Mesenteric fat pad (tissue), 1 donor: Measurements from ENCODE around the gene KCNQ1OT1. TPM values are rescaled to one million over a fixed set of nuclear protein-coding genes. Genes with fewer than 3 reads are reported as not detected.

ENCODE experiments used
- DNase-seq: peaks from one replicate; pipeline ENCODE4 v3.0.0-alpha.2; 2020; ENCODE audit warnings: low spot score
- total RNA-seq: library from RNA; stranded (reverse); fragmentation: NEBNext Ultra II Directional; extraction: Animal tissue kit (Norgen Biotek cat#: 25700); gene quantifications from one replicate; pipeline ENCODE4 v1.2.1, GENCODE V29; 2021
- donor health status: DM: yes; HTN: yes; CAD: no.

KCNQ1OT1 gene
- total RNA-seq, 1 donor from 2014 or later: 3.0 TPM

GRCh38 chr11:2688381-2689231 is 11.2 kb downstream of the KCNQ1OT1 start:
- peak; percentile 79 for DNase-seq

GRCh38 chr11:2687782-2688191 is 12.0 kb downstream of the KCNQ1OT1 start:
- DNase-seq: peak; percentile 85

DNA sequence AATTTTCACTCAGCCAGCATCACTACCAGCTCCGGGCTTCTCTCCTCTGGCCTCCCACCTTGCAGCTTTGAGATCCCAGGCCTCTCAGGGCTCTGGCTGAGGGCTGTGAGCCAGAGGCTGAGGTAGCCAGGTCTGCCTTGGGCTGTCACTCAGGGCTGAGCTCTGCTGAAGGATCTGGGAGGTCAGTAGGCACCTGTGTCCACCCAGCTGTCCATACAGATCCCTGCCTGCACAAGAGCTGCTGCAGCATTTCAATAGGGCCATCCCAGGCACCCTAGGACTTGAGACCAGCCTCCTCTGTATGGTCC is 12.6 kb downstream of the KCNQ1OT1 start:
- peak; percentile 49 for DNase-seq

GRCh38 chr11:2686360-2687222 is 13.2 kb downstream of the KCNQ1OT1 start:
- DNase-seq: peak; percentile 80

DNA sequence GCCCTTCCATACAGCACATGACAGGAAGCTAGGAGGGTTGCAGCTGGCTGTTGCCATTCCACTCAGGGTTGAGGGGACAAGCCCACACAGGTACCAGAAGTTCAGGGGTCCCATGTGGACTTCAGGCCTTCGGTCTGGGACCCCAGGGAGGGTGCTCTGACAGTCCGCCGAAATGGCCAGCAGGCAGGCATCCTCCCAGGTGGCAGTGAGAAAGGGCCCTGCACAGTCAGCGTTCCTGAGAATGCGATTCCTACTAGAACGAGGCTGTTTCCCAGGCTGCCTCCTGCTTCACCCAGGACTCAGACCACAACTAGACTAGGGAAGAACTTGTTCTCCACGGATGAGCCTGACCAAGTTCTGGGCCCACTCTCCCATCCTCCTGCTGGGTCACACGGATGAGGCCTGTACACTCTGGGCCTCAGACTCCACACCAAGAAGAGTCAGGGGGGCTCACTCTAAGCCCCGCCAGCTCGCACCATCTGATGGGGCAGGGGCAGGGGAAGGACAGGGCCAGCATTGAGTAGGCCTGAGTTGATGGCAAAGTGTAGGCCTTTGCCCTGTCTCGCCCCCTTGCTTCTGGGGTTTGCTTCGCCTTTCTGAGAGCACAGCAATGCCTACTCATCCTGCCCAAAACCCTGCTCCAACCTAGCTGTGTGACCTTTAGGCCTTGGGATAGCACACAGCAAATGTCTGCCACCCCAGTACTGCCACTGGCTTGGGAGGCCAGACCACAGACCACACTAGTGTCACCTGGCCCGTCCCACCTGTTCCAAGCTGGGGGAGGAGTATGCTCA is 14.0 kb downstream of the KCNQ1OT1 start:
- peak; percentile 37 for DNase-seq

GRCh38 chr11:2685051-2685450 is 14.7 kb downstream of the KCNQ1OT1 start:
- DNase-seq: no peak

- DNase-seq: peak; percentile 20
Measured at GRCh38 chr11:2684581-2684980, 15.2 kb downstream of the KCNQ1OT1 start.

GRCh38 chr11:2683806-2684205 is 16.0 kb downstream of the KCNQ1OT1 start:
- DNase-seq: peak; percentile 28

DNA sequence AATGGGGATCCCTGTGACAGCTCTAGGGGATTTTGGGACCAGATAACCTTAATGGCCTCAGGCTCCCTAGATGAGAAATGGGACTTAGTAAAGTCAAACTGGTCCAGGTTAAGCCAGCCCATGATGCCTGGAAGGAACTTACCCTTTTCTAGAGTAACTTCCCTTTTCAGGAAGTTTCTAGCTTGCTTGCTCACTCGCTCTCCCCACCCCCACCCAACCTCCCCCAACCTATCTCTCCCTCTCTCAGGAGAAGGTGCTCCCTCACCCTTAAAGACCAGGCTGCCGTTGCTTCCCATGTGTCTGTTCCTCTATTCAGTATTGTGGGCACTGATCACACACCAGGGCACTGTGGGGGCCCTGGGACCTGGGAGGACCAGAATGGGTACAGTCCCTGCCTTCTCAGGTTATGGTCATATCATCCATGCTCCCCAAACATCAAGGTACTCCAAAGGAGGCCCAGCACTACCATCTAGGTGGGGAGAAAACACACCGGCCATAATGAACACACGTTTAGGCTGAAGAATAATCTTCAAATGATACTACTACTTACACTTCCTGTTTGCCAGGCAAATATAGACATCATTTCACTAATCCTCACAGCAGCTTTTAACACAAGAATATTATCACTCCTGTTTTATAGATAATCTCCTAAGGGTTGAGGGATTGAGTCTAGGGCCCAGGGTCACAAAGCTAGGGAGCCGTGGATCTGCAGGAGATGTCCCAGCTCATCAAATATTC is 18.2 kb downstream of the KCNQ1OT1 start:
- DNase-seq: peak; percentile 43

GRCh38 chr11:2679011-2679676 is 20.6 kb downstream of the KCNQ1OT1 start:
- peak; percentile 14 for DNase-seq

- DNase-seq: no peak
Measured at GRCh38 chr11:2678396-2678795, 21.4 kb downstream of the KCNQ1OT1 start.

GRCh38 chr11:2677127-2677526 is 22.7 kb downstream of the KCNQ1OT1 start:
- DNase-seq: no peak

DNA sequence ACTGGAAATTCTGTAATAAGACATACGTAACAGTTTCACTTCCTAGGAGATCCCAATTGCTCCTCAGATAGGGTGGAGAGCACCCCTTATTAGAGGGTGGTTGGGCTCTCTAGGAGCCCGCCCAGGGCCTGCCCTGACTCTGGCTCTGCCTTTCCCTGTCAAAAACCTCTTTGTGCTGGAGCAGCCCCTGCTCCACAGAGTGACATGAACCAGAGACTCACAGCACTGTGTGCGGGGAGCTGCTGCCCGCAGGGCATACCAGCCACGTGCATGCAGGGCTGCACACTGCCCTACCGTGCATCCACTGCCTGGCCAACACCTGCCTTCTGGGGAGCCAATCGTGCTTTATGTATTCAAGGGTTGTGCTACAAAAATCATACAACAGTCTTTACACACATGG is 24.3 kb downstream of the KCNQ1OT1 start:
- peak; percentile 75 for DNase-seq

DNA sequence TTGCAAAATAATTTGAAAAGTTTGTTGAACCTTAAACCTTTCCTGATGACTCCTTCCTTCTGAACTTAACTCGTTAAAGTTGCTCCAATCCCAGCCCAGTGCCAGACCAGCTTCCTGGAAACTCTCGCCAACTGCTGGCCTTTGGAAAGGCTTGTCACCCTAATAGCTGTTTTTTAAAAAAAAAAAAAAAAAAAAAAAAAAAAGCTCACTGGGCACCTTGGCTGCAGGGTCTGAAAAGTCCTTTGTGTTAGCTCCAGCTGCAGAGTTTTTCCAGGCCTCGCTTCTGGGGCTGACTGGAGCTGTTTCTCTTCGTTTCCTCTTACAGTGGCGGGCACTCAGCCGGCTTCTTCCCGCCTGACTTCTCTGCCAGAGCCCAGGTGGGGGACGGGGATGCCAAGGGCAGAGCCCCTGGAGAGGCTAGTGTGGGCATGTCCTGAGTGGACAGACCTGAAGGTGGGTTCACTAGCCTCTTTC is 25.1 kb downstream of the KCNQ1OT1 start:
- peak; percentile 76 for DNase-seq

GRCh38 chr11:2673871-2674471 is 25.8 kb downstream of the KCNQ1OT1 start:
- peak; percentile 65 for DNase-seq

- no peak for DNase-seq
Measured at GRCh38 chr11:2673250-2673610, 26.6 kb downstream of the KCNQ1OT1 start.

- DNase-seq: peak; percentile 87
Measured at GRCh38 chr11:2672553-2673249, 27.1 kb downstream of the KCNQ1OT1 start.

GRCh38 chr11:2671748-2672147 is 28.0 kb downstream of the KCNQ1OT1 start:
- peak; percentile 51 for DNase-seq

DNA sequence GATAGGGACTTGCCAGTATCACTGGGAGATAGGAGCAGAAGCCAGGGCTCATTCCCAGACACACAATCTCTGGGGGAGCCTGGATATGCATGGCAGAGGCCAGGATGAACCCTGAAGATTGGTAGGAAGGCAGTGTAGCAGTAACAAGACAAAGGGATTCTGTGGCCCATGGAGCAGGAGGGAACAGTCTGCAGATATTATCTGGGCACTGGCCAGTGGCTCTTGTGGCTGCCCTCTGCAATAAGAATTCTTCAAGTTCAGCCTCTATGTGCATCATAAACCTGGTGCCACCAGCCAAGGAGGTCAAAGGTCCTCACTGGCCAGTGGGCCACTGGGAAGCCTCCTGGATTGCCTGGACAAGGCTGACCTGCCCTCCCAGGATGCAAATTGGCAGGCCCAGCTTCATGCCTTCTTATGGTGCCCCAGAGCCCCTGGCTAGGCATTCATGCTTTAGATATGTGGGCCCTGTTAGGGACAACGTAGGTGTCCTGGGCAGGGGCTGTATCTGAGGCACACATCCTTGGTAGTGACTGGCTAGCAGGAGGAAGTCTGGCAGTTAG is 29.2 kb downstream of the KCNQ1OT1 start:
- DNase-seq: peak; percentile 65
